Loucy (cell line): Measurements from ENCODE around the gene PDE11A.

Source experiments
- CTCF ChIP-seq: fragments of 200-600 bp; sonication (generic); conservative IDR thresholded peaks from 2 replicates; pipeline ENCODE4 v1.5.1; 2014; ENCODE audit warnings: mild to moderate bottlenecking, antibody characterized with exemption, low read length
- EZH2phosphoT487 ChIP-seq: fragments of 200-600 bp; IDR thresholded peaks from 2 replicates; pipeline ENCODE4 v1.6.1; 2018; ENCODE audit warnings: antibody characterized with exemption, mild to moderate bottlenecking, moderate library complexity, borderline replicate concordance

GRCh38 chr2:177905640-177906039, 166.9 kb downstream of the PDE11A start:
- TF ChIP-seq CTCF (no peak), EZH2phosphoT487 (no peak)
